Activated CD4-positive, alpha-beta T cell treated with anti-CD3 and anti-CD28 coated beads, Interleukin-2, amount 50 U/mL, for 4 hours (primary cell): ENCODE measurements around the gene RHBDF2.
"Not testable (repeated sequence)": the region's sequence is repeated elsewhere in the genome, so short reads cannot be mapped to it uniquely, and the experiment has no call there.

Experiments used
- DNase-seq, 2 experiments: peaks; one replicate each; pipeline ENCODE4 v3.0.0-alpha.2; 2020

Gene RHBDF2

DNA sequence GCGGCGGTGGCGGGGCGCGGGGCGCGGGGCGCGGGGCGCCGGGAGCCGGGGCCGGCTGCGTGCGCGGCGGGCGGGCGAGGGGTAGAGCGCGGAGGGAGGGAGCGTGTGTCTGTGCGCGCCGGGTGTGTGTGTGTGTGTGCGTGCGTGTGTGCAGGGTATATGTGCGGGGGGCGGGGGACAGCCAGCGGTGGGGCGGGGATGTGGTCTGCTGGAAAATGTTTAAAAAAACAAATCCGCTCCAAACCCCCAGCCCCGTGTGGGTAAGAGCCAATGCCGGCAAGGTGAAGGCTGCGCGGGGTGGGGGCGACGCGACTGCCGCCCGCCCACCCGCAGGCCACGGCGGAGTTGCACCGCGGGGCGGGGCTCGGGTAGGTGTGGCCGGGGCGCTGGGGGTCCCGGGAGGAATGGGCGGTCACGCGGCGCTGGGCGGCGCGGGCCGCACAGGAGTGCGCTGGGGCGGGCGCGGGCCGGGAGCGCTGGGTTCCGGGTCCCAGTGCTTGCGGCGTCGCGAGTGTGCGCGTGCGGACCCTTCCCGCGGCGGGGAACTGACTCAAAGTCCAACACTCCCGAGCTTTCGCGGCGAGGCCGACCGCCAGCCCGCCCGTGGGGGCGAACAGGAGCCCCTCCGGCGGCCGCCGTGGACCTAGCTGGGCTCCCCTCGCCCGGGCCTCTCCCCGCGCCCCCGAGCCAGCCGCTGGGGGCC, 36.5 kb upstream of the RHBDF2 start, which contains the start of gene CYGB:
CYGB (minus strand) TSS at position 132 of the 703 bp plus-strand sequence. CDS start 167 bp downstream, outside the sequence.
- no peak for DNase-seq

DNA sequence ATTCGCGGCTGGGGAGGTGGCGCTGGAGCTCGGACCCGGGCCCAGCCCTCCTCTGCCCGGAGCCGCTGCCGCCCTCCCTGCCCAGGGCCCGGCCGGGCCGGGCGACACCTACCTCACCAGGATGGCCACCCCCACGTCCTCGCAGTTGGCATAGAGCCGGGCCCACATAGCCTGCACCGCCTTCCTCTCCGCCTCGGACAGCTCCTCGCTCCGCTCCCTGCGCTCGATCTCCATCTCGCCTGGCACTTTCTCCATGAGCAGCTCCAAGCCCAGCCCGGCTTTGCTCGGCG, 36.0 kb upstream of the RHBDF2 start:
- DNase-seq: no peak

DNA sequence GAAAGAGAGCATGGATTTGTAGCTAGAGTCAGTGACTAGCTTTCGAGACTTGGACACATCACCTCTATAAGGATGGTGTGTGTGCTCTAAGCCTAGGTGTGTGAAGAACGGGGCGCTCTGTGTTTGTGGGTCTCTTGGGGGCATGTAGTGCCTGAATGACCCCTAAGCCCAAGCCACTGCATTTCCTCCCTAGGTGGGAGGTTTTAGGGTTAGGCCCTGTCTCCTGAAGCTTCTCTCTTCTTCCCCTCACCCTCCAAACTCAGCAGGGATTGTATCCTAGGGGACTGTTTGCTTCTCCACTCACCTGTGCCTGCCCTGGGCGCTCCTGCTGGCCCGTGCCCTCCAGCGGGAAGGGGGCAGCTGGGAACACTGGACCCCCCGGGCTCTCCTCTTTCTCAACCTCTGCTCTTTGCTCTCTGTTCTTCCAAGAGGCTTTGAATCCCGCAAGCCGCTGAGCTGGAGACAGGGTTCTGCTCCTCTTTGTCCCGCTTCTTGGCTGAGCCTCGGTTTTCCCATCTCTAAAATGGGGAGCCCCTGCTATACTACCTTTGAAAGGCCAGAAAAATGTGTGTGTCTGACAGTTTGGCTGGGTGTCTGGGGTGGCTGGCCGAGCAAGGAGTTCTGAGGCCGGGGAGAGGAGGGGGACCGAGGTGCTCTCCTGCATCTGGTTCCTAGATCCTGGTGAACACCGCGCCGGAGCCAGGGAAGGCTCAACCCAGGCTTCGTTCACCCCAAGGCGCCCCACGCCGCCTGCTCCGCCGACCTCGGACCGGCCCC, 35.5 kb upstream of the RHBDF2 start:
- no peak for DNase-seq

DNA sequence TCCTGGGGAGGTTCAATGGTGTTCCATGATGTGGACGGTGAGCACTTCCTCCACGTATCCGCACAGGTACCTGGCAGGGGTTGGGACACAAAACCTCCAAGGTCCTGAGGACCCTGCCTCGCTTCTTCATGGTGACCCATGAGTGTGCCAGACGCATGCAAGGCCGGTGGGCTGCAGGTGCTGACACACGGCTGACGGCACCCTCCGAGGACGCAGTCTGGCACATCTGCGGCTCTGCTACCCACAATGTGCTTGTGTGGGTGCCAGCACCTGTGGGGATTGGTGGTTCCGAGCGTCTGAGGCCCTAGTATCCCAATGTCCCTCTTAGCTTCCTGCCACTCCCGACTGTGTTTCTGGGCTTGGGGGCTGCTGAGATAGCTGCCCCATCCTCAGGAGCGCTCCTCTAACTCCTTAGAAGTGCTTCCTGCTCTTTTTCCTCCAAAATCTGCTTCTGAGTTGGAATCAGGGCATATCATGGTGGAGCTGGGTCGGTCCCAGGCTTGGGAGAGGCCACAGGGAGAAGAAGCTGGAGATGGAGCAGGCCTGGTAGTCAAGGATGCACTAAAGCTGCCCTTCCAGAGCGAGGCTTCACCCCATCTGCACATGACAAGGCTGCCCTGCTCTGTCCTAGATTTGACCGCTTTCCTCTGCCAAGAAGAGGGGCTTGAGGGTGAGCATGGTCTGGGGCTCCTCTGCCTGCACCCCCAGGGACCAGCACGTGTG, 34.7 kb upstream of the RHBDF2 start:
- DNase-seq: no peak

DNA sequence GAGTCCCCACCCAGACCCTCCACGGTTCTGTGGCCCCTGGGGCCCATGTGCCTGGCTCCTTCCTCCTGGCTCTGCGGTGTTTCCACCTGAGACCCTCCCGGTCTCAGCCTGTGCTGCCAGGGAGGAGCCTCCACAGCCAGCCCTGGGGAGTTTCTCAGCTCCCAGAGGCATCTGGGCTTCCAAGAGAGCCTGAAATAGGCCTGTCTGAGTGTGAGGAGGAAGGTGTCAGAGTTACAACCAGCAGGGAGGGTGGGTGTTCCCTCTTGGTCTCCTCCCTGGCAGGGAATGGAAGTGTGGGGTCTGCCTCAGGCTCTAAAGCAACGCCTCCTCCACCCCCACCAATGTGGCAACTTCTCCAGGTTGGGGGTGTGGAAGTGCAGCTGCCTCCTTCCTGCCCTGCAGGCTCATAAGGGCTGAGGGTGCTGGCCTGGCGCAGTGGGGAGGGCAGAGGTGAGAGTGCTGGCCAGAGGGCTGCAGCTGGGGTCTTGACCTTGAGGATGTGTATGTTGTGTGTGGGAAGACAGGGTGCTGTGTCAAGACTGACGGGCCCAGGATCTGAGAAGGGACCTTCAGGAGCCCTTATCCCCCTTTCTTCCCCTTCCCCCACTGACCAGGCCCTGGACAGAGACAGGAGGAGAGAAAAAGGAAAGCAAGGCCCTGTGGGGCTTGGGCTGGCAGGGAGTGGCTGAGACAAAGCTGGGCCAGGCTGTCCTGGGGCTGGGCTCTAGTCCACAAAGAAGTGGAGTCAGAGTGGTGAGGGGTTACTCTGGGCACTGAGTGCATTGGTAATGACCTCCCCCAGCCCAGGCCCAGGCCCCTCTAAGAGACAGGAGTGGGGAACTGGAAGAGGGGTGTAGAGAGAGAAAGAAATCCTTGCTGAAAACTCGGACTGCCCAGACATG, 33.9 kb upstream of the RHBDF2 start:
- DNase-seq: no peak

DNA sequence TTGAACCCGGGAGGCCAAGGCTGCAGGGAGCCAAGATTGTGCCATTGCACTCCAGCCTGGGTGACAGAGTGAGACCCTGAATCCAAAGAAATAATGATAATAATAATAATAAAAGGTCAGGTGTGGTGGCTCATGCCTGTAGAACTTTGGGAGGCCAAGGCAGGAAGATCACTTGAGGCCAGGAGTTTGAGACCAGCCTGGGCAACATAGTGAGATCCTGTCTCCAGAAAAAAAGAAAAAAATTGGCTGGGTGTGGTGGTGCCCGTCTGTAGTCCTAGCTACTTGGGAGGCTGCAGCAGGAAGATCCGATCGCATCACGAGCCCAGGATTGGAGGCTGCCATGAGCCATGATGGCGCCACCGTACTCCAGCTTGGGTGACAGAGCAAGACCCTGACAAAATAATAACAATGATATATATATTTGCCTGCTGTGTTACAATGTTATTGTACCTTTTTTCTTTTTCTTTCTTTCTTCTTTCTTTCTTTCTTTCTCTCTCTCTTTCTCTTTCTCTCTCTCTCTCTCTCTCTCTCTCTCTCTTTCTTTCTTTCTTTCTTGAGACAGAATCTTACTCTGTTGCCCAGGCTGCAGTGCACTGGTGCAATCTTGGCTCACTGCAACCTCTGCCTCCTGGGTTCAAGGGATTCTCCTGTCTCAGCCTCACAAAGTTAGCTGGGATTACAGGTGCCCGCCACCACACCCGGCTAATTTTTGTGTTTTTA, 32.6 kb upstream of the RHBDF2 start:
- not testable (repeated sequence) for DNase-seq

DNA sequence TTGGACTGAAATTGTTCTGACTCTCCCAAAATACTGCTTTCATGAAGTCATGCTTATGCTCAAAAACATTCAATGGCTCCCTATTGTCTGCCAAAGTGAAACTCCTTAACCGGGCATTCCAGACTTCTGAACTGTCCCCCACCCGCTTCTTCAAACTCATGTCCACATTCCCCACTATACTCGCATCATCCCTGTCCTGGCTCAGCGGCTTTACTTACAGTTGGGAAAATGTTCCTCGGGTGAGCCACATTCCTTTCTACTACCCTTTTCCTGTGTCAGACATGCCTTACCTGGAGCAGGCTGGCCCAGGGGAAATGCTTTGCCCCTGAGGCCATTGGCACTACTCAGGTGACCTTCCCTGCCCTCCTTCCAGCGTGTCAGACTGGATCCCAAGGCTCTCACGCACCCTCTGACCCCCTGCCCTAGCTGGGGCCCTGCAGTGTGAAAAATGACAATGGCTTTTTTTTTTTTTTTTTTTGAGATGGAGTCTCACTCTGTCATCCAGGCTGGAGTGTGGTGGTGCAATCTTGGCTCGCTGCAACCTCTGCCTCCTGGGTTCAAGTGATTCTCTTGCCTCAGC, 30.9 kb upstream of the RHBDF2 start:
- DNase-seq: no peak

DNA sequence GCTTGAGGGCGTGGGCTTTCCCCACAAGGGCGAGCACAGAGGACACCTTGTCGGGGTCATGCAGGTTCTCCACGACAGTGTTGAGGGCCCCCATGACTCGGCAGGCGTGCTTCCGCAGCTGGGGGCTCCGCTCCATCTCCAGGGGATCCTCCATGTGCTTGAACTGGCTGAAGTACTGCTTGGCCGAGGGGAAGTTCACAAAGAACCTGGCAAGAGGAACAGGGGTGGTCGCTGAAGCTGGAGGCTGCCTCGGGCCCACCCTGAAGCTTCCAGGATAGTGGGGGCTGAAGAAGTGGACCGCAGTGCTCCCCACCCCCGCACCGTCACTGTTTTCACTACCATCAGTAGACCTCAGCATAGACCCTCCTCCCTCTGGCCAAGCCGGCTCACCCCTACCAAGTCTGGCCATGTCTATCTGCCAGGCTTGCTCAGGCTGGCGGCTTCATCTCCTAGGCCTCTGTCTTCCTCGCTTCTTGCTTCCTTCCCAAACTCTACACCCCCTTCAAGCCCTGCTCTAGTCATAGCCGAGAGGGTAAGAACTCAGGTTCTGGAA, 30.3 kb upstream of the RHBDF2 start:
- no peak for DNase-seq

DNA sequence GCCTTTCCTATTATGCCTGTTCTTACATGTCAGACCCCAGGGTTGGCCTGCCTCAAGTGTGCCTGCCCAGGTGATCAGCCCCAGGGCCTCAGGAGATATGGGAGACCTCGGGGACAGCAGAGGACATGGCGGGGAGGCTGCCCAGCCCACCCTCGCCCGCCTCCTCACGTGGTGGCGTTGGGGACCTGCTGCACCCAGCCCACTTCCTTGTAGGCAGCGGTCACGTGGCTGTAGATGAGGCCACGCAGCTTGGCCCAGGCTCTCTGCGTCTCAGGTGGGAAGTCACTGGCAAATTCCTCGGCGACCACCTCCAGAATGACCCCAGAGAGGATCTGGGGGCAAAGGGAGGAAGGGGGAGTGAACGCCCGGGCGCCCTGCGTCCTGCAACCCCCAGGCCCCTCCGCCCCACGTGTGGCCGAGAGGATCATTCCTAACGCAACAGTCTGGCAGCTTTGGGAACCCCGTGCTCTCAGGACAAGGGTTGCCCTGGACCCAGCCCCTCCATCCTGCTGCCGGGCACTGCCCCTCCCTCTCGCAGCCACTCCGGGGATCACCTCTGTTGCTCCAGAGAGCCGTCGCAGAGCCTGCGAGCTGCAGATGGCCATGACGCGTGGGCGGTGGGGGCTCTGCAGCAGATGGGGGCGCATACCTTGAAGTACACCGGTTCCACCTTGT, 29.7 kb upstream of the RHBDF2 start:
- no peak for DNase-seq

DNA sequence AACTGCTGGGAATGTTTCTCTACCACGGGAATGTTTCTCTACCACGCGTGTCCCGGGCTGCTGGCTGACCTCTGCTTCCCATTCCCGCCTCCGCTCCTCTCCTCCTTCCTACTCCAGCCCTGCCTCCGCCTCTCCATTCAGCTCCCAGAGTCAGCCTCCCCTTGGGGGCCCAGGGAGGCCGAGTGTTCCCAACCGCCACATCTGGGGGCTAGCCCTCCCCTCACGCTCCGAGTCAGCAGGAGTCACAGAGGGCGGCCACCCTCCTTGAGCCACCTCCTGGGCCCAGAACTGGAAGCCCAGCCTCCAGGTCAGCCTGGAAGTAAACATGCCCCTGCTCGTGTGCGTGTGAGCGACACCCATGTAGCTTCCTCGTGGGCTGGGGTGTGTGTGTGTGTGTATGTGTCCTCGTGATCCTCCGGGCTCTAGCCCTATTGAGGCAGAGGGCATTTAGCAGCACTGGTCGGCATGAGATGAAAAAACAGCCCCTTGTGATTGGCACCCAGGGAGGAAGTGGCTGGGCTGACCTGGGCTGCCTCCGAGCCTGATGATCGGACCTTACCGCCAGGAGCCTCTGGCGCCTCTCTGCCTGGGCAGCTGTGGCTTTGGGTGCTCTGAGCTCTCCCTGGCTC, 29.0 kb upstream of the RHBDF2 start:
- no peak for DNase-seq

DNA sequence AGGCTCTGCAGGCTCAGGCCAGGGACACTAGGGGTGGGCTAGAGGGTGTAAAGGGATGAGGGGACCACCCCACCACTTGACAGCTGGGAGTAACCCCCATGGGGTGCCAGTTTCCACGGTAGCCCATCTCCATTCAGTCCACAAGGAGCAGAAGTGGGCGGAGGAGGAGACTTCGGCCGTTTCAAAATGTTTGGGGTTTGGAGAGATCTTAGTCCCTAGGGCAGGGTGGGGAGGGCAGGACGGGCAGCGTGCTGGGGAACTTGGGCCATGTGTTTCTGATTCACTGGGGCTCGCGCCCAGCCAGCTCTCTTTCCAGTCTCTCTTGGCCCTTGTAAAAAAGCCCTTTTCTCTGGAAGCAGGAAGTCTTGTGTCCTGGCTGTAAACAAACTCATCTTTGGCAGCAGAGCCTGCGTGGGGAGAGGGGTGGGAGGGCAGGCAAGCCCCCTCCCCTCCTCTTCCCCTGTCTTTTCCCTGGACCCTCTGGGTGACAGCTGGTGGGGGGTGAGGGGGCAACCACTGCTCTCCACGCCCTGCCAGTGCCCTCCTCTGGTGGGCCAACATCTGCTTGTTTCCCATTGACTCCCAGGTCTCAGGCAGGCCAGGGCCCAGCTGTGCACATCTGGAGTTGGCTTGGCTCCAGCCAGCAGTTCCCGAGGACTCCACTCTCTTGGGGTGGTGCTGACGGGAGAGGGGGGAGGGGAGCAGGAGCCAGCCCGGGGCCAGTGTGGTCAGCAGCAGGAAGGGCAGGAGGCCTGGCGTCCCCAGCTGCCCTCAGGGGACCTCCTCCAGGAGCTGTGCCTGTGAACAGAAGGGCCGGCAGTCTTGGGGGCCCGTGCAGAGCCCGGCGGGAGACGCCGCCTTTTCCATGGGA, 28.2 kb upstream of the RHBDF2 start:
- no peak for DNase-seq

DNA sequence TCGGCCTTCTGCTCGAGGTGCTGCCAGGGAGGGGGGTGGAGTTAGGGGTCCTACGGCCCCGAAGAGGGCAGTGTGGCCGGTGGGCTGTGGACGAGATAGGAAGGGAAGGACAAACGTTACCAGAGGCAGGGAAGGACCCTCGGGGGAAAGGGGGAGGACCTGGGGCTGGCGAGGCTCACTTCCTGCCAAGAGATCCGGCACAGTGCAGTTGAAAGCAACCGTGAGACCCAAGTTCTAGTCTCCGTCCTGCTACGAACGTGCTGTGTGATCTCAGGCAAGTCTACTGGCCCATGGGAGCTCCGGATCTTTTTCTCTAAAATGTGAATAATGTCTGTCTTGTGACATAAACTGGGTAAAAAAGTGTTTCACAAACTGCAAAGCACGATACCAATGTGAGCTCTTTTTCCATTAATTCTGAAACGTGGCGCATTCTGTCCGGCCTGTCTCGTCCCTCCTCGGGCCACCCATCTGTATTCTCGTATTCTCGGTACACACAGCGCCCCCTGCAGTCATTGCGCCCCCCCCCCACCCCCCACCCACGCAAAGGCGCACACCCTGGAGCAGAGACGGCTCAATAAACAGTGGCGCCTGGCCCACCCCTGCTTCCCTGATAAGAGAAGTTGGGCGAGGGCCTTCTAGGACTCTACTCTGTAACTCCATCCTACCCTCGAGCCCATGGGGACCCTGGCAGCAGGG, 27.5 kb upstream of the RHBDF2 start:
- DNase-seq: no peak

DNA sequence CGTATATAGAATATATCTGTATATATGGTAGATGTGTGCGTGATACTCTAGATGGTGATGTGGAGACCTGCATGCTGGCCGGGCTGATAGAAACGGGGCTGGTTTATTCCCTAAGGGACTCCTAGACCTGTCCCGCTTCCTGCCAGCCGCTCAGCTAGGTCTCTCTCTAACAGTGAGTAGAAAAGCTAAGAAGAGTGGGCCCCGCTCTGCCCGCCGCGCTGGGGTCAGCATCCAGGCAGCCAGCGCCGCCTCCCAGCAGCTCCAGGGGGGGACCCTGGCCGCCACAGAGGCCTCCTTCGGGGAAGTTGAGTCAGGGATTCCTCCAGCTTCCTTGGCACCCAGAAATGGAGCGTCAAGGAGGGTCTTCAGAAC, 26.9 kb upstream of the RHBDF2 start:
- DNase-seq: no peak

DNA sequence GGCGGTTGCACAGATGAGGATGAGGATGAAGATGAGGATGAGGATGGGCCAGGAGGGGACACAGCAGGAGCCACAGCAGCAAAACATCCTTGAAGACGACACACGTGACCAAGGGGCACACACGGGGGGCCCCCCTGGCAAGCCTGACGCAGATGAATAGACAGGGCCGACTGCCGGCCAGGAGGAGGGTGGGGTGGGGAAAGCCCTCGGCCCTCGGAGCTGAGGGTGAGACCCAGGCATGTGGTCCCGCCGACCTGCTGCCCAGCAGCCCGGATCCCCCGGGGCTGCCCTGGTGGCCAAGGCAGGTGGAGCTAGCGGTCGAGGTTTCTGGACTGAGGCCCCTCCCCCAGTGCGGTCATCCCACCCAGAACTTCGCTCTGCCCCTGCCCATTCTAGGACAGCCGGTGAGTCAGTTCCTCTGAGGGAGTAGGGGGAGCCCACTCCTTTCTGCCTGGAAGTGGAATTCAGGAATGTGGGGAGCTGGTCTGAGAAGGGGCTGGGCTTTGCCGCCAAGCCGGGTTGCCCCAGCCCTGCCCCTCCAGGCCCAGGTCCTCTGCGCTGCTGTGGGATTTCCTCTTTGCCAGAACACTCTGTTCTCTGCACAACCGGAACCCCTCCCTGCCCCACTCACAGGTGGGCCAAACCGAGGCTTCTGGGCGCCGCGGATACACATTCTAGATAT, 26.3 kb upstream of the RHBDF2 start:
- DNase-seq: no peak

DNA sequence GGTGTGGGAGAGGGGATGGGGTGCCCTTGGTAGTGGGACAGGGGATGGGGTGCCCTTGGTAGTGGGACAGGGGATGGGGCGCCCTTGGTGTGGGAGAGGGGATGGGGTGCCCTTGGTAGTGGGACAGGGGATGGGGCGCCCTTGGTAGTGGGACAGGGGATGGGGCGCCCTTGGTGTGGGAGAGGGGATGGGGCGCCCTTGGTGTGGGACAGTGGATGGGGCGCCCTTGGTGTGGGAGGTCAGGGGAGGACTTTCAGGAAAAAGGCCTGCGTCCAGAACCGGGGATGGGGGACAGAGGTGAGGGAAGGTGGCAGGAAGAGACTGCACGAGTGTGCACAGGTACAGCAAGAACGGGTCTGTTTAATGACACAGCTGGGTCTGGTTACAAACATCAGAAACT, 25.8 kb upstream of the RHBDF2 start:
- not testable (repeated sequence) for DNase-seq

DNA sequence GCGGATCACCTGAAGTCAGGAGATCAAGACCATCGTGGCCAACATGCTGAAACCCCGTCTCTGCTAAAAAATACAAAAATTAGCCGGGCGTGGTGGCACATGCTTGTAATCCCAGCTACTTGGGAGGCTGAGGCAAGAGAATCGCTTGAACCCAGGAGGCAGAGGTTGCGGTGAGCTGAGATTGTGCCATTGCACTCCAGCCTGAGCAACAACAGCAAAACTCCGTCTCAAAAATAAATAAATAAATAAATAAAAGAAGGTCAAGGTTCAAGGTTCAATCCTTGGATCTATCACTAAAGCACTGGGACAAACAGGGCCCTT, 24.2 kb upstream of the RHBDF2 start:
- not testable (repeated sequence) for DNase-seq

DNA sequence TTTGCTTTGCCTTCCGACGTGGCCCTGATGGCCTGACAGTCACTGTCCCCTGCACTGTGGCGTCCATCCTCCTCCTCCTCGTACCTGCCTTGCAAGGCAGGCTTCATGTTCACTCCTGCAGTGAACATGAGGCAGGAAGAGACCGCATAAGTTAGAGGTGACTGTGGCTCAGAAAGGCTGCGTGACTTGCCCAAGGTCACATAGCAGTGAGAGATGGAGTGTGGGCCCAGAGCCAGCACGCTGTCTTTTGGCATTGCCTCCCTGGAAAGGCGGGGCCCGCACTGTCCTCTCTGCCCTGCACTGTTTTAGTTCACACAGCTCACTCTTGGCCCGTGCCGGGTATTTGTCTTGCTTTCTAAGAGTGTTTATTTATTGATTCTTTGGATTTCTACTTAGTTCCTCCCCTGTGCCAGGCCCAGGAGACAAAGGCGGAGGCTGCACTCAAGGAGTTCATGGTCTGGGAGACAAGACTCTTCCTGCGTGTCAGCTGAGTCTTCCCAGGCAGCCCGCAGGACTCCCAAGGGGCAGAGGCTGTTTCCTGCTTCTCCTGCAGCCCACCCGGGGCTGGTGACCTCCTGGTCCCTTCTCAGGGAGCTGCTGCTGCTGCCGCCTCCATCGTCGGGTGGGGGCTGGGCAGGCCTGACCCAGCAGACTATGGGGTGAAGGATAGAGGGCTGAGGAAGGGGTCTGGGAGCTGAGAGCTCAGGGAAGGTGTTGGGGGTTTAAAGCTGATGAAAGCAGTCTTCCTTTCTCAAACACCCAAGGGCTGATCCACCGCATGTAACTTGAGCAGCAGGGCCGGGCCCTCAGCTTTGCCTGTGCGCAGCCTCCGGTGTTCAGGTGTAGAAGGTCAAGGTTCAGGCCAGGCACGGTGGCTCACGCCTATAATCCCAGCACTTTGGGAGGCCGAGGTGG, 23.6 kb upstream of the RHBDF2 start:
- no peak for DNase-seq
